IgD-negative memory B cell (primary cell): ENCODE measurements around the gene RTL10. TPM values are rescaled to one million over a fixed set of nuclear protein-coding genes. Genes with fewer than 3 reads are reported as not detected.

ENCODE experiments used
- H3K27ac Mint-ChIP-seq, 3 donors: one replicate each; pipeline ENCODE4 v1.8.0; 2020 to 2022; ENCODE audit warnings: mild to moderate bottlenecking in 3 of 3, mixed read lengths in 3 of 3, moderate library complexity in 1 of 3
- H3K27me3 Mint-ChIP-seq: one replicate; pipeline ENCODE4 v1.8.0; 2021; ENCODE audit warnings: mixed read lengths
- H3K36me3 Mint-ChIP-seq: one replicate; pipeline ENCODE4 v1.8.0; 2020; ENCODE audit warnings: mild to moderate bottlenecking, mixed read lengths
- H3K4me1 Mint-ChIP-seq, 3 donors: one replicate each; pipeline ENCODE4 v1.8.0; 2020 to 2022; ENCODE audit warnings: mixed read lengths in 3 of 3, mild to moderate bottlenecking in 1 of 3
- H3K4me3 Mint-ChIP-seq, 4 donors: one replicate each; pipeline ENCODE4 v1.8.0; 2020 to 2022; ENCODE audit warnings: mild to moderate bottlenecking in 4 of 4, mixed read lengths in 4 of 4, moderate library complexity in 3 of 4
- H3K9me3 Mint-ChIP-seq, 3 donors: one replicate each; pipeline ENCODE4 v1.8.0; 2020 to 2021; ENCODE audit warnings: mixed read lengths in 3 of 3, mild to moderate bottlenecking in 1 of 3
- polyA plus RNA-seq: library from polyadenylated mRNA; unstranded; fragments of 300-500 nt; fragmentation: Illumina TruSeq; gene quantifications from one replicate; pipeline ENCODE4 v1.2.3, GENCODE V29; 2021

Gene RTL10
- polyA plus RNA-seq, 1 donor from 2014 or later, result 7.3 TPM

DNA sequence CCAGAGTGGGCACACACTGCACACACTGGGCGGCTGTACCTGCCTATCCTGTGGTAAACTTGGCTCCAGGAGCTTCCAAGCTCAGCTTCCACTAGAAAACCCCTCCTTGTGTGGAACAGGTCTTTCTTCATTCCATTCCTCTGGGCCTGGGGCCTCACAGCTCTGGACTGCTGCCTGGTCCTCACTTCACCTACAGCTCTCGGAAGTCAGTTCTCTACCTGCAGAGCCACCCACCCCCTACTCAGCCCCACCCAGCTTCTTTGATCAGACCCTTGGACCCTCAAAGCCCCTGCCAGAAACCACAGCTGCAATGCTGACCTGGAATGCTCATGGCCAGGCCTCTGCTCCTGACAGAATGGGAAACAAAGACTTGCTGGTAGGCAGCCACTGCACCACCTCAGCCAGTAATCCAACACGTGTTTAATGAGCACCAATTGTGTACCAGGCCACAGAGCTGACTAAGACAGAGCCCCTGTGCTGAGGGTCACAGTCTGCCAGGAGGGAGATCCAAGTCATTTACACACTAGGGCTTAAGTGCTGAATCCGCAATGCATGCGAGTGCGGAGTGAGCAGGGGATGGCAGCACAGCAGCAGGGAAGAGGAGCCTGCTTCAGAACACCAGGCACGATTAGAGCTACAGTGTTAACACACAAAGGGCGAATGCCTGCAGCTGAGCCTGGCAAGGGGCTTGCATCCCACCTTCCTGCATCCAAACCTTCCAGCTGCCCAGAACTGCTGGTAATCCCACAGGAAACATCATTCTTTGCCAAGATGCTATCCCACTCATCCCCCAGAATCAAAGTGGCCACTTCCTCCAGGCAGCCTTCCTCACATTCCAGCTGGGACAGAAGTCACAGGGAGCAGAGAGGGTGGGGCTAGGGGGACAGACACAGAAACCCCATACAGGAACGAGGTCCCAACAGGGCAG lies 4.6 kb downstream of the RTL10 start:
- Mint-ChIP-seq H3K27me3 (no peaks in the 10 kb centered on the region), H3K4me1 (peaks cover 12 to 19% (median 16%) of the 10 kb centered on the region in 3 donors), H3K36me3 (peaks cover 2% of the 10 kb centered on the region), H3K27ac (peak overlapping the region in 1 of 3 donors; percentile 67), H3K4me3 (peak overlapping the region in 1 of 4 donors; percentile 14), H3K9me3 (no peaks in the 10 kb centered on the region)

DNA sequence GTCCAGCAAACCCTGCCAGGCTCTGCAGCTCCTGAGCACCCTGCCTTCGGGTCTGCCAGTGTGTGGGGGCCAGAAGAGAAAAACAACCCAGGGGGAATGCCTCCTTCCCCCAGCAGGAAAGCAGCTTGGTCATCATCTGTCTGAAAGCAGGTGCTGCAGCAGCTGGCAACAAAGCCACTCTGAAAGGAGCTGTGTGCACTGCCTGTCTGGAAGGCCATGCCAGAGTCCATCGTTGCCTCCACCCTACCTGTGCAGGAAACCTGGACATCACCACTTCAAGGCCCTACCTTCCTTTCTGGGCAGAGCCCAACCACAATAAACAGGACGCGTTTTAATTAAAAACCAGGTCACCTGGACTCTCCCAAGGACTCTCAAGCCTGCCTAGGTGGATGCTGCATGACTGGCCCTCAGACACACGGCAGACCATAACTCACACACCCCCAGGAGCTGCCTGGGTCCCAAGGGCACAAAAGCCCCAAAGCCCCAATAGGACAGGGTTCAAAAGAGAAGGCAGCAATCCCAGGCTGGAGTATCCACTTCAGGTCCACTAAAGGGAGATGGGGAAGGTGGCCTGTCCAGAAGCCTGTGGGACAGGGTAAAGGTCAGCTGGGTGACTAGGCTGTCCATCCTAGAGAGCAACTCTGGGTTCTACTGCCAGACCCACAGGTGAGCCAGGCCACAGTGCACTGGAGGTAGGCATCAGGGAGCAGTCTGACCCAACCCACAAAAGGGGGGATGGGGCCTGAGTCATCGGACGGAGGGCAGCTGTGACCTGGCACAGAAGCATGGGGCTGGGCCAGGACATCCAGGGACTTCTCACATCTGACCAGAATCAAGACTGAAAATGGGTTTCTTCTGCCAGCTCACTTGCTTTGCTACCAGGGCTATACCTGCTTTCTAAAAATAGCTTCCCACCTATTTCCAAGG lies 6.1 kb downstream of the RTL10 start:
- H3K9me3 Mint-ChIP-seq, result no peaks in the 10 kb centered on the region
- peak overlapping the region in 2 of 3 donors; percentile 8 to 27 for H3K27ac Mint-ChIP-seq
- peaks cover 13 to 16% (median 16%) of the 10 kb centered on the region in 3 donors for H3K4me1 Mint-ChIP-seq
- H3K4me3 Mint-ChIP-seq, result peak overlapping the region in 1 of 4 donors; percentile 27
- peaks cover 2% of the 10 kb centered on the region for H3K36me3 Mint-ChIP-seq
- no peaks in the 10 kb centered on the region for H3K27me3 Mint-ChIP-seq

DNA sequence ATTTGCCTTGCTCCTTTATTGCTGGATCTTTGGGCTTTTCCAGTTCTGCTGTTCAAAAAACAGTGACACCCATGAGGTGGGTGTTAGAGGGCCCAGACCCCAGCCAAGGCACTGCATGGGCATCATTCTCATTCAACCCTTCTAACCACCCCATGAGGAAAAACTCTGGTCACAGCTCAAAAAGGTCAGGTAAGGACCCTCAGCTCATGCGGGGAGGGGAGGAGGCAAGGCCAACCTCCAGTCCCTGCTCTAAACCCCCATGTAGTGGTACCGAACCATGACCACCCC lies 7.4 kb downstream of the RTL10 start:
- Mint-ChIP-seq H3K27me3 (no peaks in the 10 kb centered on the region), H3K4me3 (no peak overlapping the region), H3K9me3 (no peaks in the 10 kb centered on the region), H3K36me3 (peaks cover 2% of the 10 kb centered on the region), H3K4me1 (peaks cover 6 to 9% (median 6%) of the 10 kb centered on the region in 3 donors), H3K27ac (no peak overlapping the region)

DNA sequence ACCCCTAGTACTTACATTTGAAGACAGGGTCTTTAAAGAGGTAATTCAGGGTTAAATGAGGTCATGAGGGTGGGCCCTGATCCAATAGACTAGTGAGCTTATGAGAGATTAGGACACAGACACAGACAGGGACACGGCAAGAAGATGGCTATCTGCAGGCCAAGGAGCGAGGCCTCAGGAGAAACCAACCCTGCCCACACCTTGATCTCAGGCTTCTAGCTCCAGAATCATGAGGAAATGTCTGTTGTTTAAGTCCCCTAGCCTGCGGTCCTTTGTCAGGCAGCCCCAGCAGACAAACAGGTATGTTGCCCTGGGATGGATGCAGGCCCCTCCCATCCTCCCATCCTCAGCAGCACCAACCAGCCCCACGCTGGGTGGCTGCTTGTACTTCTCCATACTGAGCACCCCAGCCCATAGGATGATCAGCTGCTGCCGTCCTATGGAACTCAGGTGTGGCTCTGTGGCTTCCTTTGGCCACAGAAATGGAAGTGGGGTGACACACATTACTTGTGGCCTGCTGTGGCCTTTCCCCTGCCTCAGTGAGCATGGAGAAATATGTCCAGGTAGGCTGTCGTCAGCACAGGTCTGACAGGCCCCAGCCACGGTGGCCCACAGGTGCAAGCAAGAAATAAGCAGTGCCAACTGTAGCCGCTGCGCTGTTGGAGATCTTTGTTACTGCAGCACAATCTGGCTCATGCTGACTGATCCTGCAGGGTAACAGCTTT lies 7.9 kb downstream of the RTL10 start:
- Mint-ChIP-seq H3K4me3 (peak overlapping the region in 1 of 4 donors; percentile 32), H3K27me3 (no peaks in the 10 kb centered on the region), H3K36me3 (peaks cover 2% of the 10 kb centered on the region), H3K4me1 (peaks cover 6 to 10% (median 7%) of the 10 kb centered on the region in 3 donors), H3K27ac (no peak overlapping the region), H3K9me3 (no peaks in the 10 kb centered on the region)

DNA sequence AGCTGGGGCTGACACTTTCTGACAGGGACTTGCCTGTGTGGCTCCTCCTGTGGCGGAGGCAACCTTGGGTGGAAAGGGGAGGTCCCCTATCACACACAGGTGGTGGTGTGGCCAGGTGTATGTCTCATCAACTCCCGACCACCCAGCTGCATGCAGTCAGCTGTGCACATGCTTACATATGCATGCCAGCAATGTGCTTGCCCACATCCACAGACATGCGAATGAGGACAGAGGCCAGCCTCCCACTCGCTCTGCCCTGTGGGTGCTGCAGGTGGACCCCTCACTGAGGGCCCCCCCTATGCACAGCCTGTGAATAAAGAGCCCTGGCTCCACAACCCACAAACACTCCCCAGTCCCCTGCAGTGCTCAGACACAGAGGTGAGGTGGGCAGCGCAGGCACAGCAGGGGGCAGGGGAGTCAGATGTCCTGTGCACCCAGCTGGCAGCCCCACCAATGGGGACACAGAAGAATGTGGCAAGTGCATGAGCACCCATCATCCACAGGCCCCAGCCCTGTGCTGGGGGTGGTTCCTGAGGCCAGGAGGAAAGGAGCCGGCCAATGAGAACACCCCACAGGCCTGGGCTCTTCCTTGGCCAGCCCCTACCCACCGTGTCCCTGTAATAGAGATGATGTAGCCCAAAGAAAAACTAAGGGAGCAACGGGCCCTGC lies 9.5 kb downstream of the RTL10 start:
- H3K4me3 Mint-ChIP-seq, result peak overlapping the region in 3 of 4 donors; percentile 20 to 65 (median 27)
- peak overlapping the region in 1 of 3 donors; percentile 28 for H3K27ac Mint-ChIP-seq
- H3K4me1 Mint-ChIP-seq, result peaks cover 8 to 16% (median 9%) of the 10 kb centered on the region in 3 donors
- H3K9me3 Mint-ChIP-seq, result no peaks in the 10 kb centered on the region
- H3K27me3 Mint-ChIP-seq, result no peaks in the 10 kb centered on the region
- no peaks in the 10 kb centered on the region for H3K36me3 Mint-ChIP-seq

DNA sequence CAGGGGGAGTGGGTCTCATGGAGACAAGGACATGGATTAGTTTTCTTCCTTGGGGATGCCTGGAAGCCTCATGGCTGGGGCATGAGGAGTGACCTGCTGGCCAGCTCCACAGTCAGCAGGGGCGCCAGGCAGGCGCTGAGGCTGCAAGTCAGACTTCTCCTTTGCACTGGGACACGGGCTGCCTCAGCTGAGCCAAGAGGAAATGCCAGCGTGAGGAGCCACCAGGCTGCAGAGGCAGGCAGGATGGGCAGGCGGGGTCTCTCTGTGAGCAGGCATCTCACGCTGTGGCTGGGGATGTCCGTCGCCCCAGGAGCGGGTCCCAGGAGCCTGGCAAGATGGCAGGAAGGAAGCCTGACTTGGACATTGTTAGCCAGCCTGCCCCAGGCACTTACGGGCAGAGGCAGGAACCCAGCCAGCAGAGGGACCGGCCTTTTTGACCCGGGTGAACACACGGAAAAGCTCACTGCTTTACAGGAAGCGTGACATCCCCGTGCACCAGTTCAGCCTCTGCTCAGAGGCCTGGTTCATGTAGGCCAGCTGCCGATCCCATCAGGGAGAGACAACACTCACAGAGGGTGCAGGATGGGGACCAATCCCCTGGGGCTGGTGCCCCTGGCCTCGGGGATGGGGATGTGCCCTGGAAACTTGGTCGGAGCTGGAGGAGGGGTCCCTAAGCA lies 10.2 kb downstream of the RTL10 start:
- H3K27me3 Mint-ChIP-seq, result no peaks in the 10 kb centered on the region
- peaks cover 8 to 20% (median 9%) of the 10 kb centered on the region in 3 donors for H3K4me1 Mint-ChIP-seq
- H3K36me3 Mint-ChIP-seq, result no peaks in the 10 kb centered on the region
- H3K9me3 Mint-ChIP-seq, result no peaks in the 10 kb centered on the region
- H3K4me3 Mint-ChIP-seq, result peak overlapping the region in 2 of 4 donors; percentile 20 to 65
- H3K27ac Mint-ChIP-seq, result peak overlapping the region in 2 of 3 donors; percentile 28 to 78

DNA sequence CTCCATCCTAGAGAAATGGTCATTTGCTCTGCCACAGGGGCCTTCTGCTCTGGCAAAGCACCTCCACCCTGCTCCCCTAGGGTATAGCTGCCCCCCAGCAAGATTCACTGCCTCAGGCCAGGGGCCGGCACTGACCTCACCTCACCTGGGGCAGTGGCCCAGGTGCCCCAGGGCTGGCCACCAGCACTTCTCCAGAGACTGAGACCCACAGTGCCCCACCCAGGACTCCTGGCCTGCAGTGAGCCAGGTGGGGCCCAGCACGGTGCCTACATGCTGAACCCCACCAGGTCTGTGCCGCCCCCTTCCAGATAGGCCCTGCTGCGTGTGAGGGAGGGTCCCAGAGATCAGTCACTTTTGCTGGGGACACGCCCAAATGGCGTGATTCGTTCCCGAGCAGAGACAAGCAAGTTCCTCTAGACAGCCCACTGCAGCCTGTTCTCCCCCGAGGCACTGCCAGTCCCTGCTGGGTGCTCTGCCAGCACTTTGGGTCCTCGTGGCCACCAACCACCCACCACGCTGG lies 10.8 kb downstream of the RTL10 start:
- no peaks in the 10 kb centered on the region for H3K9me3 Mint-ChIP-seq
- peaks cover 8 to 20% (median 9%) of the 10 kb centered on the region in 3 donors for H3K4me1 Mint-ChIP-seq
- peak overlapping the region in 1 of 4 donors; percentile 39 for H3K4me3 Mint-ChIP-seq
- H3K27me3 Mint-ChIP-seq, result no peaks in the 10 kb centered on the region
- peak overlapping the region in 1 of 3 donors; percentile 78 for H3K27ac Mint-ChIP-seq
- no peaks in the 10 kb centered on the region for H3K36me3 Mint-ChIP-seq

DNA sequence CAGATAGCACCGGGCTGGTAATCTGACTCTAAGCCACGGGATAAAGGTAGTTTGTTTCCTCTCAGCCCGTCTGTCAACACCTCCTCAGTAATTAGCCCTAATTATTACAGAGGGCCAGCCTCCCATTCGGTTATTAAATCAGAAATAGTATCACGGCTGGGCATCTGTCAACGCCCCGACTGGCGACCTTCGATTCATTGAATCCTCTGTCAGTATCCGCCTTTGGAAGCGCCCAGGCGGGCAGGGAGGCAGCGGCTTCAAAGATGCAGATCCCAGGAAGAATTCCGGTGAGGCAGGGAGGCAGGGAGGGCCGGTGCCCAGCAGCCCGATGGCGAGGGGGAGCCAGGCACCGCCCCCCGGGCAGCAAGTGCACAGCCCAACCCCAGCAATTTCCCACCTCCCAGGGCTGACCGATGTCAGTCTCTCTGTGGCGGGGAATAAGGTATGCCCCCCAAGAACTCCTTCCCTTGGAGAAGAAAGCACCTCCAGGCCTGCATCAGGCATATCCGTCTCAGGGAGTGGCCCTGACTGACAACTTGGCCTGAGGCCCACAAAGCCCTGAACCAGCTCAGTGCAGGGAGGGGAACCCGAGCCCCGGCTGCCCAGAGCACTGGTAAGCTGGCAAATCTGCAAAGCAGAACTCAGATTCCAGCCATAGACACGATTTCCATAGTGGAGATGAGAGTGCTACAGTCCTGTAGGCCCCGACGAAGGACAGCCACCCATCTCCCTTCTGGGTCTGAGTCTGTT lies 11.4 kb downstream of the RTL10 start:
- Mint-ChIP-seq H3K4me1 (peaks cover 8 to 20% (median 9%) of the 10 kb centered on the region in 3 donors), H3K9me3 (no peaks in the 10 kb centered on the region), H3K4me3 (no peak overlapping the region), H3K36me3 (no peaks in the 10 kb centered on the region), H3K27ac (no peak overlapping the region), H3K27me3 (no peaks in the 10 kb centered on the region)

DNA sequence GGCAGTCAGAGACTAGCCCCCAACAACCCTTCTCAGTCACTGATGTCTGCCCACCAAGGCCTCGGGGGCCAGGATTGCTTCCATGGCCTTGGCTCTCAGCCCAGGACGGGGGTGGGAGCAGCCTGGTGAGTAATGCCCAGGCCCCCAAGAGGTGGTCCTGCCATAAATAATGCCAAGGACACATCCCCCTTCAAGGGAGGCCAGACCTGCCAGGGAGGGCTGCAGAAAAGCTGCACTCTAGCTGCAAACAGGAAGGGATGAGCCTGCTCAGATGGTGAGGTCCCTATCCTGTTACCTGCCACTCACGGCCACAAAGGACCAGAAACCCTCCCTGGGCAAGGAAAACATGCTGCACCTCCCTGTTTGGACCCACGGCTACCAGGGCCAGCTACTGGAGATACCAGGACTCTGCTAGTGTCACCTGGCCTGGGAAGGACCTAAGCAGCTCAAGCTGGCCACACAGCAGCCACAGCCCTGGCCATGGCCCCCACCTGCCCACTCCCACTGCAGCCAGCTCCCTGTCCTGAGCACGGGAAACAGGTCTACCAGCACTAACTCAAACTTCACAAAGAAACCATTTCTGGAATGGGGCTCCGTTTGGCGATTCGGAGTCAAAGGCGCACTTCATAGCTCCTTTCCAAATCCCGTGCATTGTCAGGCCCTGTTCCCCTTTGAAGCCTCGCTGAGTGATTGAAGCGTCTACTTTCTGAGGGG lies 12.1 kb downstream of the RTL10 start:
- H3K9me3 Mint-ChIP-seq, result no peaks in the 10 kb centered on the region
- H3K36me3 Mint-ChIP-seq, result no peaks in the 10 kb centered on the region
- peaks cover 8 to 24% (median 9%) of the 10 kb centered on the region in 3 donors for H3K4me1 Mint-ChIP-seq
- H3K27ac Mint-ChIP-seq, result no peak overlapping the region
- H3K27me3 Mint-ChIP-seq, result no peaks in the 10 kb centered on the region
- no peak overlapping the region for H3K4me3 Mint-ChIP-seq

DNA sequence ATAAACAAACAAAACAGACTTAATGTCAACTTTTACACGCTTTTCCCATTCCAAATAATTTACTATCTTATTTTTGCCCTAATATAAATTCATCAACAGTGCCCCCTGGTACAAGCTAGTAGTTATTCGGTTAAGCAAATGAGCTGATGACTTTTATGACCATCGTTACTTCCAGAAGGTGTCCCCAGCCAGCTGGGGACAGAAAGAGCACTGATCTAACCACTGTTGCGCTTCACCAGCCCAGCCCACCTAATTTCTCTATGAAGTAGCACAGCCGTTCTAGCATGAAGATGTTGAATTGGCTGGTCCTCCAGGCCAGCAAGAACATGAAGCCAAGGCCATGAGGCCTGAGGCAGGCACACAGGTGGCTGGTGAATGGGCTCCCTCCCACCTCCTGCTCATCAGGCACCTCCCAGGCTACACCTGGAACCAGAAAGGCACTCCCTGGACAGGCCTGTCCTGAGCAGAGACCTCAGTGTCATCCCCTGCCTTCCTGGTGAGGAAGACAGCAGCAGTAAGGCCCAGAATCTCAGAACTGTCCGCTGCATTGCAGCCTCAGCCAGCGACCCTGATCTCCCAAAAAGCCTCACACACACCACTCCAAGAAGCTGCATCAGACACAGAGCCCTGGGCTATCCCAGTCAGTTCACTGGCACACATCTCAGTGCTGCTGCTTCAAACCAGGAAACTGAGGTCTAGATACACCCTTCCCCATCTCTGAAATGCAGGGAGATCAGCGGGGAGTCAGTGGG lies 12.9 kb downstream of the RTL10 start:
- peak overlapping the region in 1 of 3 donors; percentile 0 for H3K27ac Mint-ChIP-seq
- no peaks in the 10 kb centered on the region for H3K9me3 Mint-ChIP-seq
- H3K4me1 Mint-ChIP-seq, result peaks cover 8 to 25% (median 9%) of the 10 kb centered on the region in 3 donors
- H3K36me3 Mint-ChIP-seq, result no peaks in the 10 kb centered on the region
- no peaks in the 10 kb centered on the region for H3K27me3 Mint-ChIP-seq
- H3K4me3 Mint-ChIP-seq, result no peak overlapping the region

DNA sequence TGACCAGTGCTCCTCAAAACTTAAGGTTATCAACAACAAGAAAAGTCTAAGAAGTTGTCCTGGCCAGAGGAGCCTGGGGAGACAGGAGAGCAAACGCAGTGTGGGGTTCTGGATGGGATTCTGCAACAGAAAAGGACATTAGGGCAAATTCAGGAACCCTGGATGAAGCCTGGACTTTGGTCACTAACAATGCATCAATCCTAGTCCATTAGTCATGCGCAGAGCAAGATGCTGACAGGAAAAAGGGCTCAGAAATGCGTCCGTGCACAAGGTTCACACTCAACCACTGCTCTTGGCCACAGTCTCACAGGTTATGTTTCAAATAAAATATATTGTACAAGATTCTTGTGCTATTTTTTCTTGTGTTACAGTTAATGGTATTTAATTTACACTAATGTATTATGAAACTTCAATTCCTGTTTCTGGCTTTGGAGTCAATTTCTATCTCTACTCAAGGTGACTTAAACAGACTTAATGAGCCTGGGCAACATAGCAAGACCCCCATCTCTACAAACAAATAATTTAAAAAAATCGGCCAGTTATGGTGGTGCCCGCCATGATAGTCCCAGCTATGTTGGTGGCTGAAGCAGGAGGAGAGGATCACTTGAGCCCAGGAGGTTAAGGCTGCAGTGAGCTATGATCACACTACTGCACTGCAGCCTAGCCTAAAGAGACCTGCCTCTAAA lies 13.6 kb downstream of the RTL10 start:
- H3K27ac Mint-ChIP-seq, result no peak overlapping the region
- no peaks in the 10 kb centered on the region for H3K9me3 Mint-ChIP-seq
- H3K4me3 Mint-ChIP-seq, result no peak overlapping the region
- H3K4me1 Mint-ChIP-seq, result peaks cover 8 to 25% (median 11%) of the 10 kb centered on the region in 3 donors
- no peaks in the 10 kb centered on the region for H3K36me3 Mint-ChIP-seq
- H3K27me3 Mint-ChIP-seq, result no peaks in the 10 kb centered on the region
